H1 (cell line): ENCODE data around the gene ASS1. TPM values are rescaled to one million over a fixed set of nuclear protein-coding genes. Genes with fewer than 3 reads are reported as not detected.

Experiments
- CTBP2 ChIP-seq: IDR thresholded peaks from 2 replicates; pipeline ENCODE4 v1.7.0; 2011; ENCODE audit warnings: borderline replicate concordance, mild to moderate bottlenecking, moderate library complexity, mixed read lengths, low read length; ENCODE audit not compliant: insufficient read depth, insufficient read length
- PHF8 ChIP-seq: fragments of 200-600 bp; sonication (generic); conservative IDR thresholded peaks from 2 replicates; pipeline ENCODE4 v1.7.1; 2012; ENCODE audit warnings: low read depth, mild to moderate bottlenecking, inconsistent platforms, low read length, moderate library complexity
- polyA plus RNA-seq, 7 experiments: library from polyadenylated mRNA; depleted of rRNA in 3 of 7; stranded (reverse) in 5 of 7; unstranded in 2 of 7; fragments of >200 nt in 5 of 7; fragments of 200-250 nt in 2 of 7; gene quantifications; 1 replicate in 5 of 7; 2 replicates in 1 of 7; 4 replicates in 1 of 7; pipeline versions ENCODE4 v1.2.1 to v1.2.3, GENCODE V29; 2011 to 2013; ENCODE audit warnings: missing spikeins in 2 of 7, mixed read lengths in 2 of 7
- total RNA-seq: library from RNA; stranded (reverse); fragmentation: NEBNext Ultra II Directional; extraction: Animal tissue kit (Norgen Biotek cat#: 25700); gene quantifications from 2 replicates; pipeline ENCODE4 v1.2.1, GENCODE V29; 2021

Gene ASS1
- total and polyA plus RNA-seq, 2 of the 8 experiments (the other 6 are each of a cell fraction or from before 2014, with no cell fraction given): 108 to 296 TPM

DNA sequence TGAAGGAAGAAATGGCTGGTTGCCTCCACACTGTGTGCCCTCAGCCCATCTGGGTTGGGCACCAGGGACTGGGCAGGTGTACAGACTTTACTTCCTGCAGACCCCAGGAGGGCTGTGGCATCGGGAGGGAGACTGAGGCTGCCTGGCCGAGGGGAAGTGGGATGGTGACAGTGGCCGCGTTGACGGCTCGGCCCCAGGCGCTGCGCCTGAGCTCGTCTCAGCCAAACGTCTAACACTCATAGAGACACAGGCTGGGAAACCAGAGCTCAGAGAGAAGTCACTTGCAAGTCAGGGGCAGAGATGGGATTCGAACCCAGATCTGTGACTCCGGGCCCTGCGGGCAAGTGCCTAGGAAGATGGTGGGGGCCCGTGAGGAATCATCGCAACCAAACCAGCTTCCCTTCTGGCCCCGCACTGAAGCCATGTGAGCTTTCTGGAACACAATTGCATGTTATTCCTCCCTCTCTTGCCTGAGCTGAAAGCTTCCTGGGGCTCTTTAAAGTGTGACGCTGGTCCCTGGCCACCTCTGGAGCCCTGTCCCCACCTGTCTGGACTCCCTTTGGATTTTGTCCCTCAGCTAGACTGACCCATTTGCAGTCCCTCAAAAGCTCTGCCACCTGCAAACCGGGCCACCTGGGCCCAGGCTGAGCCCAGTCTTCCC is 81.6 kb downstream of the ASS1 start (continued):
- TF ChIP-seq CTBP2: no peak
- no peak for TF ChIP-seq PHF8
